K562 (cell line): ENCODE measurements around the gene RBM26. TPM values are rescaled to one million over a fixed set of nuclear protein-coding genes. Genes with fewer than 3 reads are reported as not detected.

Experiments
- ARHGAP35 ChIP-seq: fragments of 450-650 bp; IDR thresholded peaks from 2 replicates; pipeline ENCODE4 v1.6.1; 2018; ENCODE audit not compliant: partially characterized antibody
- HDGF ChIP-seq: fragments of 450-650 bp; IDR thresholded peaks from 2 replicates; pipeline ENCODE4 v1.6.1; 2016
- HNRNPLL ChIP-seq: fragments of 200-400 bp; formaldehyde crosslinking; IDR thresholded peaks from 2 replicates; pipeline ENCODE4 v1.6.1; 2017; ENCODE audit warnings: low read length, low read depth, mild to moderate bottlenecking; ENCODE audit not compliant: poor library complexity, severe bottlenecking
- LEF1 ChIP-seq: fragments of 450-650 bp; IDR thresholded peaks from 2 replicates; pipeline ENCODE4 v1.6.1; 2016; ENCODE audit warnings: mild to moderate bottlenecking
- MYC ChIP-seq, 2 experiments: fragments of 250-450 bp in 1 of 2; sonication (Bioruptor Pico) in 1 of 2; IDR thresholded peaks; 2 replicates each; pipeline versions ENCODE4 v1.5.1 to v1.6.1; 2012 to 2021; ENCODE audit warnings: low read depth in 2 of 2, borderline replicate concordance in 1 of 2, improper control_type of control experiment in 1 of 2, low read length in 1 of 2, mild to moderate bottlenecking in 1 of 2, moderate library complexity in 1 of 2
- SAFB ChIP-seq: fragments of 200-400 bp; formaldehyde crosslinking; IDR thresholded peaks from 2 replicates; pipeline ENCODE4 v1.6.1; 2017; ENCODE audit warnings: low read depth, low read length, borderline replicate concordance
- YY1 ChIP-seq, 3 experiments: IDR thresholded peaks; 2 replicates each; pipeline ENCODE4 v1.6.1; 2011; ENCODE audit warnings: low read length in 2 of 3, mild to moderate bottlenecking in 2 of 3, moderate library complexity in 2 of 3, borderline replicate concordance in 1 of 3, control low read depth in 1 of 3, low read depth in 1 of 3; ENCODE audit not compliant: insufficient read depth in 3 of 3, insufficient replicate concordance in 2 of 3, control insufficient read depth in 1 of 3, insufficient read length in 1 of 3; ENCODE audit errors: extremely low read depth in 1 of 3
- ZNF124 ChIP-seq: sonication (generic); formaldehyde crosslinking; IDR thresholded peaks from 2 replicates; pipeline ENCODE4 v1.8.1; 2022; ENCODE audit warnings: missing genetic modification reagents
- ZNF134 ChIP-seq: fragments of 250-450 bp; sonication (Bioruptor Pico); conservative IDR thresholded peaks from 2 replicates; pipeline ENCODE4 v1.4.0; 2020
- ZNF444 ChIP-seq: fragments of 250-450 bp; sonication (Bioruptor Pico); IDR thresholded peaks from 2 replicates; pipeline ENCODE4 v1.4.0; 2020; ENCODE audit warnings: mild to moderate bottlenecking, moderate library complexity
- ZZZ3 ChIP-seq: fragments of 450-650 bp; IDR thresholded peaks from 2 replicates; pipeline ENCODE4 v1.6.1; 2016; ENCODE audit warnings: antibody characterized with exemption, mild to moderate bottlenecking, moderate library complexity
- polyA plus RNA-seq, 8 experiments: library from polyadenylated mRNA; depleted of rRNA in 4 of 8; stranded (reverse) in 5 of 8; unstranded in 3 of 8; fragments of >200 nt; fragmentation: Nextera tagmentation in 2 of 8; fragmentation: Illumina TruSeq in 1 of 8; extraction: Ambion mirVana in 2 of 8; extraction: Trizol in 1 of 8; gene quantifications; 2 replicates each; pipeline versions ENCODE4 v1.2.1 to v1.2.3, GENCODE V29; 2011 to 2014; ENCODE audit warnings: inconsistent platforms in 1 of 8, missing spikeins in 1 of 8
- total RNA-seq, 7 experiments: library from RNA; depleted of rRNA in 6 of 7; stranded (reverse); fragments of >200 nt in 6 of 7; fragmentation: Illumina TruSeq in 2 of 7; extraction: Trizol in 2 of 7; gene quantifications; 2 replicates each; pipeline versions ENCODE4 v1.2.1 to v1.2.3, GENCODE V29; 2011 to 2021; ENCODE audit warnings: low replicate concordance in 1 of 7
- TF ChIP-seq, protein P1 (sequence below): fragments of 450-650 bp; IDR thresholded peaks from 2 replicates; pipeline ENCODE4 v1.6.1; 2018; ENCODE audit warnings: mild to moderate bottlenecking, low read depth; ENCODE audit not compliant: partially characterized antibody
- TF ChIP-seq, protein P2 (sequence below): fragments of 450-650 bp; IDR thresholded peaks from 2 replicates; pipeline ENCODE4 v1.6.1; 2016; ENCODE audit warnings: mild to moderate bottlenecking, moderate library complexity

RBM26 gene
- total and polyA plus RNA-seq, 9 of the 15 experiments (the other 6 are each of a cell fraction or from before 2014, with no cell fraction given): 10.0 to 42.4 (median 26.4) TPM

DNA sequence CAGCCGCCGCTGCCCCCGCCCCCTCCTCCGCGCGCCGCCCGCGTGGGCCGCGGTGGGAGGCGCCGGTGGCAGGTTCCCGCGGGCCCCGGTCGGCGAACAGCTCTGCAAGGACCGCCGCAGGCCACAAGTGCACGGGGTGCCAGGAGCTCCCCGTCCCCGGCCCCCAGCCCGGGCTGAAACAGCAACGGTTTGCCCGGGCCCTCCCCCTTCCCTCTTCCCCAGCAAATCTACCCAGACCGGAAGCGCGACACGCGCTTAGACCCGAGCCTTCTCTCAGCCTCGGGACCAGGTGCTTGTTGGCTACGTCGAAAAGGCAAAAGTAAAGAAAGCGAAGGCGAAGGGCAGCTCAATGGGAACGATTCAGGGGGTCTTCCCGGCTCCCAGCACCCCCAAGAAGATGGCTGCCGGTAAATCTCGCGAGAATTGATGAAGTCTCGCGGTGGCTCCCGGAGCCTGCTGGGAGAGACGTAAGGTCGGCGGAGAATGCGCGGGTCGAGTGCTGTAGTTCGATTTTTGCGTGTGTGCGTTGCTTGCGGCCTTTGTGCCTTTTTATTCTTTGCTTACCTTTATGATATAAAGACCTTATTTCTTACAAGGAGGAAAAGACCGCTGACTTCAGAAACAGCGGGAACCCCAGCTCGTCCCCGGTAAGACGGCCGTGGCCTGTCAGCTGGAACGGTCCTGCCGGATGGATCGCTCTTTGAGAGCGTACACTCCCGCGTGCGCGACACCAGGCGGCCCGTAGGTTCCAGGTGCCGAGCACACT is at the start of gene RBM26 (continued):
- TF ChIP-seq ARHGAP35: peak; percentile 92
- TF ChIP-seq ZNF134: no peak
- TF ChIP-seq, protein P1, sequence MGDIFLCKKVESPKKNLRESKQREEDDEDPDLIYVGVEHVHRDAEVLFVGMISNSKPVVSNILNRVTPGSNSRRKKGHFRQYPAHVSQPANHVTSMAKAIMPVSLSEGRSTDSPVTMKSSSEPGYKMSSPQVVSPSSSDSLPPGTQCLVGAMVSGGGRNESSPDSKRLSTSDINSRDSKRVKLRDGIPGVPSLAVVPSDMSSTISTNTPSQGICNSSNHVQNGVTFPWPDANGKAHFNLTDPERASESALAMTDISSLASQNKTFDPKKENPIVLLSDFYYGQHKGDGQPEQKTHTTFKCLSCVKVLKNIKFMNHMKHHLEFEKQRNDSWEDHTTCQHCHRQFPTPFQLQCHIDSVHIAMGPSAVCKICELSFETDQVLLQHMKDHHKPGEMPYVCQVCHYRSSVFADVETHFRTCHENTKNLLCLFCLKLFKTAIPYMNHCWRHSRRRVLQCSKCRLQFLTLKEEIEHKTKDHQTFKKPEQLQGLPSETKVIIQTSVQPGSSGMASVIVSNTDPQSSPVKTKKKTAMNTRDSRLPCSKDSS: no peak
- peak; percentile 64 to 94 (median 90) for TF ChIP-seq YY1 (IDR thresholded peaks at IDR 0.05; ENCODE audit: borderline replicate concordance in 1 of 3, control insufficient read depth in 1 of 3, extremely low read depth in 1 of 3, insufficient read depth in 3 of 3, insufficient read length in 1 of 3, insufficient replicate concordance in 2 of 3, low read depth in 1 of 3, low read length in 2 of 3)
- 0 out of 2 replicates have a peak, but pooled peaks have one; percentile 48 for TF ChIP-seq ZZZ3
- no peak for TF ChIP-seq ZNF444
- TF ChIP-seq HDGF: no peak
- no peak for TF ChIP-seq LEF1
- TF ChIP-seq HNRNPLL: peak; percentile 99
- TF ChIP-seq, protein P2, sequence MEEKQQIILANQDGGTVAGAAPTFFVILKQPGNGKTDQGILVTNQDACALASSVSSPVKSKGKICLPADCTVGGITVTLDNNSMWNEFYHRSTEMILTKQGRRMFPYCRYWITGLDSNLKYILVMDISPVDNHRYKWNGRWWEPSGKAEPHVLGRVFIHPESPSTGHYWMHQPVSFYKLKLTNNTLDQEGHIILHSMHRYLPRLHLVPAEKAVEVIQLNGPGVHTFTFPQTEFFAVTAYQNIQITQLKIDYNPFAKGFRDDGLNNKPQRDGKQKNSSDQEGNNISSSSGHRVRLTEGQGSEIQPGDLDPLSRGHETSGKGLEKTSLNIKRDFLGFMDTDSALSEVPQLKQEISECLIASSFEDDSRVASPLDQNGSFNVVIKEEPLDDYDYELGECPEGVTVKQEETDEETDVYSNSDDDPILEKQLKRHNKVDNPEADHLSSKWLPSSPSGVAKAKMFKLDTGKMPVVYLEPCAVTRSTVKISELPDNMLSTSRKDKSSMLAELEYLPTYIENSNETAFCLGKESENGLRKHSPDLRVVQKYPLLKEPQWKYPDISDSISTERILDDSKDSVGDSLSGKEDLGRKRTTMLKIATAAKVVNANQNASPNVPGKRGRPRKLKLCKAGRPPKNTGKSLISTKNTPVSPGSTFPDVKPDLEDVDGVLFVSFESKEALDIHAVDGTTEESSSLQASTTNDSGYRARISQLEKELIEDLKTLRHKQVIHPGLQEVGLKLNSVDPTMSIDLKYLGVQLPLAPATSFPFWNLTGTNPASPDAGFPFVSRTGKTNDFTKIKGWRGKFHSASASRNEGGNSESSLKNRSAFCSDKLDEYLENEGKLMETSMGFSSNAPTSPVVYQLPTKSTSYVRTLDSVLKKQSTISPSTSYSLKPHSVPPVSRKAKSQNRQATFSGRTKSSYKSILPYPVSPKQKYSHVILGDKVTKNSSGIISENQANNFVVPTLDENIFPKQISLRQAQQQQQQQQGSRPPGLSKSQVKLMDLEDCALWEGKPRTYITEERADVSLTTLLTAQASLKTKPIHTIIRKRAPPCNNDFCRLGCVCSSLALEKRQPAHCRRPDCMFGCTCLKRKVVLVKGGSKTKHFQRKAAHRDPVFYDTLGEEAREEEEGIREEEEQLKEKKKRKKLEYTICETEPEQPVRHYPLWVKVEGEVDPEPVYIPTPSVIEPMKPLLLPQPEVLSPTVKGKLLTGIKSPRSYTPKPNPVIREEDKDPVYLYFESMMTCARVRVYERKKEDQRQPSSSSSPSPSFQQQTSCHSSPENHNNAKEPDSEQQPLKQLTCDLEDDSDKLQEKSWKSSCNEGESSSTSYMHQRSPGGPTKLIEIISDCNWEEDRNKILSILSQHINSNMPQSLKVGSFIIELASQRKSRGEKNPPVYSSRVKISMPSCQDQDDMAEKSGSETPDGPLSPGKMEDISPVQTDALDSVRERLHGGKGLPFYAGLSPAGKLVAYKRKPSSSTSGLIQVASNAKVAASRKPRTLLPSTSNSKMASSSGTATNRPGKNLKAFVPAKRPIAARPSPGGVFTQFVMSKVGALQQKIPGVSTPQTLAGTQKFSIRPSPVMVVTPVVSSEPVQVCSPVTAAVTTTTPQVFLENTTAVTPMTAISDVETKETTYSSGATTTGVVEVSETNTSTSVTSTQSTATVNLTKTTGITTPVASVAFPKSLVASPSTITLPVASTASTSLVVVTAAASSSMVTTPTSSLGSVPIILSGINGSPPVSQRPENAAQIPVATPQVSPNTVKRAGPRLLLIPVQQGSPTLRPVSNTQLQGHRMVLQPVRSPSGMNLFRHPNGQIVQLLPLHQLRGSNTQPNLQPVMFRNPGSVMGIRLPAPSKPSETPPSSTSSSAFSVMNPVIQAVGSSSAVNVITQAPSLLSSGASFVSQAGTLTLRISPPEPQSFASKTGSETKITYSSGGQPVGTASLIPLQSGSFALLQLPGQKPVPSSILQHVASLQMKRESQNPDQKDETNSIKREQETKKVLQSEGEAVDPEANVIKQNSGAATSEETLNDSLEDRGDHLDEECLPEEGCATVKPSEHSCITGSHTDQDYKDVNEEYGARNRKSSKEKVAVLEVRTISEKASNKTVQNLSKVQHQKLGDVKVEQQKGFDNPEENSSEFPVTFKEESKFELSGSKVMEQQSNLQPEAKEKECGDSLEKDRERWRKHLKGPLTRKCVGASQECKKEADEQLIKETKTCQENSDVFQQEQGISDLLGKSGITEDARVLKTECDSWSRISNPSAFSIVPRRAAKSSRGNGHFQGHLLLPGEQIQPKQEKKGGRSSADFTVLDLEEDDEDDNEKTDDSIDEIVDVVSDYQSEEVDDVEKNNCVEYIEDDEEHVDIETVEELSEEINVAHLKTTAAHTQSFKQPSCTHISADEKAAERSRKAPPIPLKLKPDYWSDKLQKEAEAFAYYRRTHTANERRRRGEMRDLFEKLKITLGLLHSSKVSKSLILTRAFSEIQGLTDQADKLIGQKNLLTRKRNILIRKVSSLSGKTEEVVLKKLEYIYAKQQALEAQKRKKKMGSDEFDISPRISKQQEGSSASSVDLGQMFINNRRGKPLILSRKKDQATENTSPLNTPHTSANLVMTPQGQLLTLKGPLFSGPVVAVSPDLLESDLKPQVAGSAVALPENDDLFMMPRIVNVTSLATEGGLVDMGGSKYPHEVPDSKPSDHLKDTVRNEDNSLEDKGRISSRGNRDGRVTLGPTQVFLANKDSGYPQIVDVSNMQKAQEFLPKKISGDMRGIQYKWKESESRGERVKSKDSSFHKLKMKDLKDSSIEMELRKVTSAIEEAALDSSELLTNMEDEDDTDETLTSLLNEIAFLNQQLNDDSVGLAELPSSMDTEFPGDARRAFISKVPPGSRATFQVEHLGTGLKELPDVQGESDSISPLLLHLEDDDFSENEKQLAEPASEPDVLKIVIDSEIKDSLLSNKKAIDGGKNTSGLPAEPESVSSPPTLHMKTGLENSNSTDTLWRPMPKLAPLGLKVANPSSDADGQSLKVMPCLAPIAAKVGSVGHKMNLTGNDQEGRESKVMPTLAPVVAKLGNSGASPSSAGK: peak; percentile 93
- TF ChIP-seq ZNF124 (CRISPR knock-in tag): no peak
- no peak for TF ChIP-seq SAFB
- peak; percentile 62 for TF ChIP-seq MYC (IDR thresholded peaks at IDR 0.05; ENCODE audit: low read depth, low read length)
- TF ChIP-seq MYC (CRISPR knock-in tag; IDR thresholded peaks at IDR 0.05; ENCODE audit: borderline replicate concordance, low read depth): peak; percentile 60; the same call in 1 of the 2 replicates
